Lung (tissue), 12 donors: Measurements from ENCODE around the gene DAD1. TPM values are rescaled to one million over a fixed set of nuclear protein-coding genes. Genes with fewer than 3 reads are reported as not detected.
"Not testable (repeated sequence)": the region's sequence is repeated elsewhere in the genome, so short reads cannot be mapped to it uniquely, and the experiment has no call there.

ENCODE experiments used
- ATAC-seq: fragments of 200-7000 bp; cut with Tn5 transposase; one replicate; pipeline ENCODE4 v1.9.1; 2020; ENCODE audit warnings: moderate number of reproducible peaks; ENCODE audit not compliant: insufficient read depth, low FRiP score
- DNase-seq, 3 donors: peaks; one replicate each; pipeline ENCODE4 v3.0.0-alpha.2; 2013 to 2017
- H3K27ac ChIP-seq, 2 donors: one replicate each; pipeline ENCODE4 v1.5.1; 2013; ENCODE audit warnings: mild to moderate bottlenecking in 2 of 2, moderate library complexity in 2 of 2, control low read depth in 1 of 2, inconsistent platforms in 1 of 2, low read depth in 1 of 2, low read length in 1 of 2
- H3K27me3 ChIP-seq, 3 donors: one replicate each; pipeline ENCODE4 v1.5.1; 2013; ENCODE audit warnings: low read length in 2 of 3; ENCODE audit not compliant: control insufficient read depth in 3 of 3, insufficient read depth in 3 of 3
- H3K36me3 ChIP-seq, 4 donors: one replicate each; pipeline ENCODE4 v1.5.1; 2013; ENCODE audit warnings: low read length in 4 of 4, mild to moderate bottlenecking in 1 of 4, moderate library complexity in 1 of 4; ENCODE audit not compliant: control insufficient read depth in 4 of 4, insufficient read depth in 4 of 4
- H3K4me1 ChIP-seq, 5 donors: one replicate each; pipeline ENCODE4 v1.5.1; 2013; ENCODE audit warnings: low read length in 5 of 5, mild to moderate bottlenecking in 2 of 5, moderate library complexity in 1 of 5; ENCODE audit not compliant: control insufficient read depth in 5 of 5, insufficient read depth in 5 of 5
- H3K4me3 ChIP-seq: one replicate; pipeline ENCODE4 v1.5.1; 2013; ENCODE audit warnings: mild to moderate bottlenecking, control low read depth, moderate library complexity
- H3K9ac ChIP-seq, 2 donors: one replicate each; pipeline ENCODE4 v1.5.1; 2013; ENCODE audit warnings: low read length in 2 of 2, control low read depth in 1 of 2; ENCODE audit not compliant: insufficient read depth in 1 of 2
- H3K9me3 ChIP-seq, 4 donors: one replicate each; pipeline ENCODE4 v1.5.1; 2013; ENCODE audit warnings: low read length in 3 of 4, mild to moderate bottlenecking in 1 of 4, moderate library complexity in 1 of 4; ENCODE audit not compliant: control insufficient read depth in 4 of 4, insufficient read depth in 3 of 4
- CTCF ChIP-seq: IDR thresholded peaks from 2 replicates; pipeline ENCODE4 v1.5.1; 2012; ENCODE audit warnings: mild to moderate bottlenecking; ENCODE audit errors: control extremely low read depth, extremely low read depth
- WGBS, 2 donors: extraction: QIAGEN DNeasy Blood & Tissue Kit; methylation state at CpG; one replicate each; pipeline ENCODE4 v1.1.7; 2013; 5-methylcytosine and 5-hydroxymethylcytosine counted together
- polyA plus RNA-seq, 2 donors: library from polyadenylated mRNA; stranded (reverse); fragments of 200-250 nt; gene quantifications; one replicate each; pipeline ENCODE4 v1.2.1, GENCODE V29; 2013
- total RNA-seq, 2 donors: library from RNA; depleted of rRNA in 1 of 2; stranded (reverse); fragments of >200 nt in 1 of 2; gene quantifications; one replicate each; pipeline ENCODE4 v1.2.1, GENCODE V29; 2014 to 2021
- donor health status: control.
- donor health status: control.
- donor health status: Bipolar disorder and iron deficiency.
- donor health status: healthy.
- donor health status: DM: yes; HTN: yes; CAD: no.

The DAD1 gene
- total and polyA plus RNA-seq, 4 donors = 164 to 377 (median 217) TPM

- WGBS, 2 donors = 79 to 88% methylated on average over 1 of the region's 1 CpG
- Histone ChIP-seq H3K9me3 (no peaks in the 10 kb centered on the region), H3K36me3 (peaks cover 9 to 41% (median 17%) of the 10 kb centered on the region in 4 donors), H3K27ac (no peak overlapping the region), H3K9ac (no peak overlapping the region), H3K4me1 (peaks cover 0 to 9% (median 4%) of the 10 kb centered on the region in 5 donors), H3K27me3 (no peaks in the 10 kb centered on the region), H3K4me3 (no peak overlapping the region)
- DNase-seq (no peak), ATAC-seq (no peak)
- TF ChIP-seq CTCF = no peak
Observed at GRCh38 chr14:22567437-22567836, 21.6 kb downstream of the DAD1 start.

GRCh38 chr14:22566845-22567244 lies 22.2 kb downstream of the DAD1 start:
- Histone ChIP-seq H3K9me3 (no peaks in the 10 kb centered on the region), H3K4me3 (no peak overlapping the region), H3K27me3 (no peaks in the 10 kb centered on the region), H3K9ac (no peak overlapping the region), H3K36me3 (peaks cover 8 to 39% (median 17%) of the 10 kb centered on the region in 4 donors), H3K27ac (no peak overlapping the region), H3K4me1 (peaks cover 3 to 10% (median 5%) of the 10 kb centered on the region in 5 donors)
- WGBS, 2 donors = 86 to 91% methylated on average over 2 of the region's 2 CpGs
- no peak for TF ChIP-seq CTCF
- DNase-seq = no peak
- no peak for ATAC-seq

- H3K9ac ChIP-seq, ATAC-seq, H3K4me3 ChIP-seq, H3K27ac ChIP-seq, H3K27me3 ChIP-seq, DNase-seq, H3K9me3 ChIP-seq: not testable (repeated sequence)
- peaks cover 5 to 13% (median 9%) of the 10 kb centered on the region in 5 donors for H3K4me1 ChIP-seq
- H3K36me3 ChIP-seq = peaks cover 8 to 38% (median 17%) of the 10 kb centered on the region in 4 donors
- WGBS, 2 donors = 93 to 96% methylated on average over 9 of the region's 9 CpGs
Observed at GRCh38 chr14:22566266-22566665, 22.8 kb downstream of the DAD1 start.

GRCh38 chr14:22565391-22565945 lies 23.6 kb downstream of the DAD1 start:
- 83 to 93% methylated on average over 3 of the region's 3 CpGs for WGBS, 2 donors
- DNase-seq (peak in 1 of 3 donors; percentile 14), ATAC-seq (no peak)
- Histone ChIP-seq H3K4me1 (peaks cover 5 to 16% (median 15%) of the 10 kb centered on the region in 5 donors), H3K27me3 (no peaks in the 10 kb centered on the region), H3K9me3 (no peaks in the 10 kb centered on the region), H3K27ac (no peak overlapping the region), H3K4me3 (no peak overlapping the region), H3K9ac (no peak overlapping the region), H3K36me3 (peaks cover 8 to 36% (median 17%) of the 10 kb centered on the region in 4 donors)
- no peak for TF ChIP-seq CTCF
